CD4-positive, alpha-beta T cell treated with Interleukin-6 for 4 hours (primary cell): Measurements from ENCODE around the gene HACD2.

Source experiments
- DNase-seq: peaks from one replicate; pipeline ENCODE4 v3.0.0-alpha.2; 2020; ENCODE audit warnings: mixed read lengths

The HACD2 gene

DNA sequence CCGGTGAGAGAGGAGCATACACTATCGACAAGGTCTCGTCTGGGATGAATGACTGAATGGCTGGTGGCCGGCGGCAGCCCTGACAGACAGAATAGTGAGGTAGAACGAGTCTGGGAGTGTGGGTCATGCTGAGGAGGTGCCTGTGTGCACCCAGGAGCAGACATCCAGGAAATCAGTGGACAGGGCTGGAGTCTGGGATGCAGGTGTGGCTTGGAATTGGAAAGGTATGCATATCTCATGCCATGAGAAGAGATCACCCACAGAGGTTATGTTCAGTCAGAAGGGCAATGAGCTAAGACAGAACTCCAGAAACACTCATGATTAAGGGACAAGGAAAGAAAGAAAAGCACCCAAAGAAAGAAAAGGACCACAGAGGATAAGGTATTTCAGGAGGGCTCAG, 20.8 kb downstream of the HACD2 start:
- DNase-seq = no peak

DNA sequence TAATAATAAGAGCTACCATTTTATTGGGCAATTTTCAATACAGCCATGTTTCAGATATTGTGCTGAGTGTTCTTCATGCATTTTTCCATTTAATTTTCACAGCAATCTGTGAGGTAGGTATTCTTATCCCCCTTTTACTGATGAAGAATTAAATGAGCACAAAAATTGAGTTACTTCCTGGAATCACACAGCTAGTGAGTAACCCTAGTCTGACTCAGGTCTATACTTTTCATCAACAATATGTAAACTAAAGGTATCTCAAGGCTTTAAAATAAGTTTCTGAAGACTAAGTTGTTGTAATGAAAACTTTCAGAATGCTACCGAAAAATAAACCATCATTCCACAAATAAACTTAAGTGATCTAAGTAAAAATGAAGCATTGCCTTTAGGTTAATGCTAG, 22.3 kb downstream of the HACD2 start:
- DNase-seq = no peak

GRCh38 chr3:123561188-123561587, 23.7 kb downstream of the HACD2 start:
- DNase-seq = no peak

- DNase-seq = peak; percentile 17
Observed at GRCh38 chr3:123559040-123559861, 25.6 kb downstream of the HACD2 start.

DNA sequence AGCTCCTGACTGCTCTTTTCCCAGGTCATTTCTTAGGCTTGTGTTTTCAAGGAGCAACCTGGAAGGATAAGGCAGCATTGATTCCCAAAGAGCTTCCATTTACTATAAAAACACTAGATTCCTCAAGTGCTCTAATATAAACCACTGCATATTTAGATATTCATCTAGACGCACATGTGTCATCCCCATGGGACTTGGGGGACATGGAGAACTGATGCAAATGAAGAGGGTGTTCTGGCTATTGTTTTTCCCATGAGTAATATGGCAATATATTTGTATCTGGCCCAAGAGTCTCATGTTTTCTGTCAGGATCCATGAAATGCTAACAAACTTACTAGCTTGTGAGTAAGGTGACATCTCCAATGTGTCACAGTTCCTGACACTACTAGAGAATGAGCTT, 31.3 kb downstream of the HACD2 start:
- DNase-seq = no peak

- DNase-seq = no peak
Observed at GRCh38 chr3:123552768-123553167, 32.1 kb downstream of the HACD2 start.

- DNase-seq = no peak
Observed at GRCh38 chr3:123552095-123552714, 32.6 kb downstream of the HACD2 start.

DNA sequence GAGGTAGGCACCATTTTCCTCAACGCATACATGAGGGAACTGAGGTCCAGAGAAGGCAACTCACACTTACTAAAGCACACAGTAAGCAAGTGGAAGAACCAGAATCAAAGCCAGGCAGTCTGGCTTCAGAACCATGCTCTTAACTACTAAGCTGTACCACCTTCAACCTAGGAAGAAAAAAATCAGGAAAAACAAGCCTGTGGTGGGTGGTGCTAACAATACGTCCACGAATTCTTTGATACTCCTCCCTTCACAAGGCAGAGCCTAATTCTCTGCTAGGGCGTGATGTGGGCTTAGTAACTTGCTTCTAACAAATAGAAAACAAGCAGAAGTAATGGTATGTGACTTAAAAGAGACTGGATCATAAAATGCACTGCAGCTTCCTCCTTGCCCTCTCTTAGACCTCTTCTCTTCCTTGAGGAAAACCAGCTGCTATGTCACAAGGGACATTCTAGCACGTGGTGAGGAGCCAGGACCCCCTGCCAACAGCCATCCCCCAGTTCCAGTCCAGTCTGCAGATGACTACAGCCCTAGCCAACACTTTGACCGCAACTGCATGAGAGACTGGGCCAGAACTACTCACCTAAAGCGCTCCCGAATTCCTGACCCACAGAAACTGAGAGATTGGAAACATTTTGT, 36.9 kb downstream of the HACD2 start:
- no peak for DNase-seq

- no peak for DNase-seq
Observed at GRCh38 chr3:123546133-123546755, 38.6 kb downstream of the HACD2 start.

GRCh38 chr3:123543950-123544349, 40.9 kb downstream of the HACD2 start:
- no peak for DNase-seq

GRCh38 chr3:123540285-123540684, 44.6 kb downstream of the HACD2 start:
- DNase-seq = no peak

DNA sequence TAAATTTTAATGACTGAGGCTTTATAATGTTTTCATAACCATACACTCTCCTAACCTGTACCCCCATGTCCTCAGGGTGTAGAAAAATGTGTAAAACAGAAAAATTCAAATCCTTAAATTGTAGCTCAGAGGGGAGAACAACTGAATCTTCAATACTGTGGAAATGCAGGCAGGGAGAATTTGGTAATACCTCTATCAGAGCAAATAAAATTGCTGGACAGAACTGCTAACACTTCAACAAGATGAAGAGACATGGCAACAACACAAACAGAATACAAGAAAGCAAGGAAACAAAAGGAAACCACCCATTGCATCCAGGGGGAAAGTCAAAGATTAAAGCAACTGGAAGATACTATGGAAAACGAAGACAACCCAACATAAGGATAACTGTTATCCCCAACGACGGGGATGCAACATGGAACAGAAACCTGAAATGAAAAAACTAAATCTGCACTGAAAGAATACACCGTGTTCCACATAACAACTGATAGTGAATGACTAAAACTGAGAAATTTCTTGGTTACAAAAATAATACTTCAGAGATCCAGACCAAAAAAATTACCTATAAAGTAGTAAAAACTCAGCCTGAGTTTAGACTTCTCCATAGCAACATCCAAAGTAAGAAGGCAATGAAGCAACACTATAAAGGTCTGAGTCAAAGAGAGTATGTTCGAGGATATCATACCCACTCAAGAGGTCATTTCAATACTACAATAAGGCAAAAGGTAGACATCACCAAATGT, 48.5 kb downstream of the HACD2 start:
- no peak for DNase-seq

DNA sequence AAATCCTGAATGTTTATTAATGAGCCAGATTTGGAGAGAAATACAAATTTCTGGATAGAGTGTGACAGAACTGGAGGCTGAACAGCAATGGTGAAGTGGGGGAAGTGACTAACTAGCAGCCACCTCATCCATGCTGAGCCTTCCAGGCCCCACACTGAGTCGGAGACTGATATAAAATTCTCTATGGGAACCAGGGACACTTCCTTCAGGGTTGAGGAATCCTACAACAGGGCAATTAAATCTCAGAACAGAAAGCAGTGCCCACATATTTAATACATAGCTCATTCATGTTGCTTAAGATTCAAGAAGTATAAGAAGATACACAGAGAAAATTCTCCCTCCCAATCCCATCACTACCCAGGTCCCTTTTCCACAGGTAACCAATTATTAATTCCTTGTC, 49.3 kb downstream of the HACD2 start:
- DNase-seq = no peak

GRCh38 chr3:123534264-123534663, 50.6 kb downstream of the HACD2 start:
- DNase-seq = no peak

DNA sequence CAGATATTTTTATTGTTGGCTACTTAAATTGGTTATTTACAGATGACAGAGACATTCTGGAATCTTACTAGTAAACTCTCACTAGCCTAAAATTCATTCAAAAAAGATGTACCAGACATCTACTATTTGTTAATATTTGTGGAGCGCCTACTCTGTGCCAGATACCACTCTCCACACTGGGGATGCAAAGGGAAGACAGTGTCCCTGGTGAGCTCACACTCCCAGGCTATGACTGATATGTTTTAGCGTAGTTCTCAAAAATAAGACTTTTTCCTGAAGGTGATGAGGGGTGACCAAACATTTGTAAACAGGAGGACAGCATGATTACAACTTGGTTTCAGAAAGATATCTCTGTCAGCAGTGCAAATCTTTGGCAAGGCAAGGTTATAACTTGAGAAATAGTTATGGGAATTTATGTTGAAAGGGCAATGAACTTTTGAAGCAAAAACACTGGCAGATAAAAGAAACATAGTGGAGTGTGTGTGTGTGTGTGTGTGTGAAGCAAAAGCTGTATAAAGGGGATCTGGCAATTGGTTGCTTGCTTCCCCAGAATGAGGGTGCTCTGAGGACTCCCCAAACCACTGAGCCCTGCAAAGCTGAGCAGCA, 51.2 kb downstream of the HACD2 start:
- no peak for DNase-seq

- DNase-seq = no peak
Observed at GRCh38 chr3:123528130-123528529, 56.7 kb downstream of the HACD2 start.

DNA sequence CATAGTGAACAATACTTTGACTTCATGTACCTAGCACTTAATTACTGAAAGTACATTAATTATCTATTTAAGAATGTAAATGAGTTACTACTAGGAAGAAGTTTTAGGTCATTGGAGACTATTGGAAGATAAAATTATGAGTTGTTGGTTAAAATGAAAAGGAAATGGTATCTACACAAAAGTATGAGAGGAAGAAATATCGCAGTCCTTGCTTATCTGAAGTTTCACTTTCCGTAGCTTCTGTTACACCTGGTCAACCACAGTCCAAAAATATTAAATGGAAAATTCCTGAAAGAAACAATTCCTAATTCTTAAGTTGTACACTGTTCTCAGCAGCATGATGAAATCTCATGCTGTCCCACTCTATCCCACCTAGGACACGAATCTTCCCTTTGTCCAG, 57.8 kb downstream of the HACD2 start:
- no peak for DNase-seq

DNA sequence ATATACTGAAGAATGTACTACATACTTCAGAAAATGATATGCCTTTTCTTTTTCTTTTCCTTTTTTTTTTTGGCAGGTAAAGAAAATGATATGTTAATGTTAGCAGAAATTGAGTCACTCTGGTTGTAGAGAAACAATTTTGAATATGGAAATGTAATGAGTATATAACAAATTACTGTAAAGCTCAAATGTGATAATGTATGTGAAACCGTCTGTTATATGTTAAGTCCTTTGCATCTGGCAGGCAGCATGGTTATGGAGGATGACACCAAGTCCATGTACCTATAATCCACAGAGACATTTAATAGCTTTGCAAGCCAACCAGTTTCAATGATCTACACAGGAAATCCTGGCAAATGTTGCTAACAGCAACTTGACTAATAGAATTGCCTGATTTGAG, 58.4 kb downstream of the HACD2 start:
- no peak for DNase-seq

- no peak for DNase-seq
Observed at GRCh38 chr3:123525433-123525832, 59.4 kb downstream of the HACD2 start.

- DNase-seq = no peak
Observed at GRCh38 chr3:123524981-123525380, 59.9 kb downstream of the HACD2 start.

GRCh38 chr3:123523023-123523412, 61.8 kb downstream of the HACD2 start:
- no peak for DNase-seq

- DNase-seq = no peak
Observed at GRCh38 chr3:123522320-123523022, 62.4 kb downstream of the HACD2 start.
